Right atrium auricular region (tissue), 2 donors: Measurements from ENCODE around the gene IL24. TPM values are rescaled to one million over a fixed set of nuclear protein-coding genes. Genes with fewer than 3 reads are reported as not detected.
"Not testable (repeated sequence)": the region's sequence is repeated elsewhere in the genome, so short reads cannot be mapped to it uniquely, and the experiment has no call there.

ENCODE experiments used
- DNase-seq: peaks from one replicate; pipeline ENCODE4 v3.0.0-alpha.2; 2019; ENCODE audit warnings: low spot score
- H3K27ac ChIP-seq, 2 donors: fragments of 200-600 bp; sonication (generic); 1 replicate in 1 of 2; 2 replicates in 1 of 2; pipeline ENCODE4 v1.5.1; 2016 to 2019
- H3K27me3 ChIP-seq, 2 donors: fragments of 200-600 bp; sonication (generic); one replicate each; pipeline versions ENCODE4 v1.5.1 to v1.6.0; 2017 to 2019
- H3K36me3 ChIP-seq: fragments of 200-600 bp; sonication (generic); one replicate; pipeline ENCODE4 v1.5.1; 2016
- H3K4me1 ChIP-seq, 2 donors: fragments of 200-600 bp; sonication (generic); one replicate each; pipeline versions ENCODE4 v1.5.1 to v1.6.0; 2017 to 2019
- H3K4me3 ChIP-seq, 2 donors: fragments of 200-600 bp; sonication (generic); 1 replicate in 1 of 2; 2 replicates in 1 of 2; pipeline ENCODE4 v1.5.1; 2017 to 2019; ENCODE audit warnings: mild to moderate bottlenecking in 1 of 2, moderate library complexity in 1 of 2
- H3K9me3 ChIP-seq, 2 donors: fragments of 200-600 bp; sonication (generic); one replicate each; pipeline ENCODE4 v1.5.1; 2019
- total RNA-seq, 2 donors: library from RNA; depleted of rRNA; stranded (reverse); fragments of >200 nt; gene quantifications; one replicate each; pipeline ENCODE4 v1.1.0, GENCODE V29; 2016
- TF ChIP-seq, protein P1 (sequence below), 2 donors: fragments of 200-600 bp; sonication (generic); IDR thresholded peaks; one replicate each; pipeline ENCODE4 v1.5.1; 2019; ENCODE audit warnings: antibody characterized with exemption in 2 of 2

Gene IL24, protein sequence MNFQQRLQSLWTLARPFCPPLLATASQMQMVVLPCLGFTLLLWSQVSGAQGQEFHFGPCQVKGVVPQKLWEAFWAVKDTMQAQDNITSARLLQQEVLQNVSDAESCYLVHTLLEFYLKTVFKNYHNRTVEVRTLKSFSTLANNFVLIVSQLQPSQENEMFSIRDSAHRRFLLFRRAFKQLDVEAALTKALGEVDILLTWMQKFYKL
- 1 to 10 TPM in 1 of 2 donors, not detected in 1; 1.1 TPM for total RNA-seq

DNA sequence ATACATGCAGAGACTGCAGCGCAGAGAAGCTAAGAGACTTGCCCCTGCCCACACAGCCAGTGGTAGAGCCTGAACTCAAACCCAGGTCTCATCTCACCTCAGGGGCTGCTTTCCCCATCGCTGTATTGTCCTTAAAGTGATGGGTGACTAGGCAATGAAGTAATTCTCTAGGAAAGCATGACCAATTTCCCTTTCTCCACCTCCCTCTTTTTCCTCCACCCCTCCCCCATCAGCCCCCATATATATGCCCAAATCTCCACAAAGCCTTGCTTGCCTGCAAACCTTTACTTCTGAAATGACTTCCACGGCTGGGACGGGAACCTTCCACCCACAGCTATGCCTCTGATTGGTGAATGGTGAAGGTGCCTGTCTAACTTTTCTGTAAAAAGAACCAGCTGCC, at the start of gene IL24:
IL24 (plus strand) TSS at position 269 of the 400 bp plus-strand sequence. CDS start 390 bp downstream, outside the sequence.
- H3K9me3 ChIP-seq = no peaks in the 10 kb centered on the region
- H3K27me3 ChIP-seq = no peaks in the 10 kb centered on the region
- no peaks in the 10 kb centered on the region for H3K36me3 ChIP-seq
- H3K27ac ChIP-seq = no peak within 1 kb of the TSS
- H3K4me1 ChIP-seq = no peaks in the 10 kb centered on the region
- DNase-seq = no peak
- no peak within 1 kb of the TSS for H3K4me3 ChIP-seq
- TF ChIP-seq, protein P1, sequence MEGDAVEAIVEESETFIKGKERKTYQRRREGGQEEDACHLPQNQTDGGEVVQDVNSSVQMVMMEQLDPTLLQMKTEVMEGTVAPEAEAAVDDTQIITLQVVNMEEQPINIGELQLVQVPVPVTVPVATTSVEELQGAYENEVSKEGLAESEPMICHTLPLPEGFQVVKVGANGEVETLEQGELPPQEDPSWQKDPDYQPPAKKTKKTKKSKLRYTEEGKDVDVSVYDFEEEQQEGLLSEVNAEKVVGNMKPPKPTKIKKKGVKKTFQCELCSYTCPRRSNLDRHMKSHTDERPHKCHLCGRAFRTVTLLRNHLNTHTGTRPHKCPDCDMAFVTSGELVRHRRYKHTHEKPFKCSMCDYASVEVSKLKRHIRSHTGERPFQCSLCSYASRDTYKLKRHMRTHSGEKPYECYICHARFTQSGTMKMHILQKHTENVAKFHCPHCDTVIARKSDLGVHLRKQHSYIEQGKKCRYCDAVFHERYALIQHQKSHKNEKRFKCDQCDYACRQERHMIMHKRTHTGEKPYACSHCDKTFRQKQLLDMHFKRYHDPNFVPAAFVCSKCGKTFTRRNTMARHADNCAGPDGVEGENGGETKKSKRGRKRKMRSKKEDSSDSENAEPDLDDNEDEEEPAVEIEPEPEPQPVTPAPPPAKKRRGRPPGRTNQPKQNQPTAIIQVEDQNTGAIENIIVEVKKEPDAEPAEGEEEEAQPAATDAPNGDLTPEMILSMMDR (IDR thresholded peaks at IDR 0.05) = no peak

DNA sequence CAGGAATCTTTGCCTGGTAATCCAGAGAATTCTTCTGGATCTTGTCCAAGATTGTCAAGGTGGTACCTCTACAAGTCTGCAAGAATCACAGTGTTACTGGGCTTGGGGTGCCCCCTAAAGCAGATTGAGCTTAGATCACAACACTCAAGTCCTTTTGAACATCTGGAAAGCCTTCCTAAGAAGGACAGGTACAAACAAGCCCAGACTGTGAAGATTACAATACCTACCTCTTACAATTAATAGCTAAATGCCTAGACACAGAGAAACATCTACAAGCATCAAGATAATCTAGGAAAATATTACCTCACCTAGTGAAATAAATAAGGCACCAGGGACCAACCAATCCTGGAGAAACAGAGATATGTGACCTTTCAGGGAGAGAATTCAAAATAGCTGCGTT, 49.3 kb upstream of the IL24 start:
- DNase-seq = no peak

DNA sequence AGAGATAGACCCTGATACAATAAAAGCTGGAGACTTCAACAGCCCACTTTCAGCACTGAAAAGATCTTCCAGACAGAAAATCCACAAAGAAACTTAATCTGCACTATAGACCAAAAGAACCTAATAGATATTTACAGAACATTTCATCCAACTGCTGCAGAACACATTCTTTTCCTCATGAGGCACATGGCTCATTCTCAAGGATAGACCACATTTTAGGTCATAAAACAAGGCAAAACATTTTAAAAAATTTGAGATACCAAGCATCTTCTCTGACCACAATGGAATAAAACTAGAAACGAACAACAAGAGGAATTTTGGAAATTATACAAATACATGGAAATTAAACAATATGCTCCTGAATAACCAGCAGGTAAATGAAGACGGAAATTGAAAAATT, 46.8 kb upstream of the IL24 start:
- no peaks in the 10 kb centered on the region for H3K36me3 ChIP-seq
- no peak overlapping the region for H3K27ac ChIP-seq
- no peak overlapping the region for H3K4me3 ChIP-seq
- H3K9me3 ChIP-seq = peaks cover 0 to 10% of the 10 kb centered on the region in 2 donors
- H3K27me3 ChIP-seq = no peaks in the 10 kb centered on the region
- H3K4me1 ChIP-seq = no peaks in the 10 kb centered on the region
- DNase-seq = no peak
- TF ChIP-seq, protein P1 (IDR thresholded peaks at IDR 0.05) = no peak

More for the DNA sequence above, 49.3 kb upstream of the IL24 start:
- Histone ChIP-seq H3K27ac (no peak overlapping the region), H3K27me3 (no peaks in the 10 kb centered on the region), H3K4me3 (no peak overlapping the region), H3K9me3 (peaks cover 0 to 8% of the 10 kb centered on the region in 2 donors), H3K4me1 (no peaks in the 10 kb centered on the region), H3K36me3 (no peaks in the 10 kb centered on the region)
- TF ChIP-seq, protein P1 (IDR thresholded peaks at IDR 0.05) = no peak

DNA sequence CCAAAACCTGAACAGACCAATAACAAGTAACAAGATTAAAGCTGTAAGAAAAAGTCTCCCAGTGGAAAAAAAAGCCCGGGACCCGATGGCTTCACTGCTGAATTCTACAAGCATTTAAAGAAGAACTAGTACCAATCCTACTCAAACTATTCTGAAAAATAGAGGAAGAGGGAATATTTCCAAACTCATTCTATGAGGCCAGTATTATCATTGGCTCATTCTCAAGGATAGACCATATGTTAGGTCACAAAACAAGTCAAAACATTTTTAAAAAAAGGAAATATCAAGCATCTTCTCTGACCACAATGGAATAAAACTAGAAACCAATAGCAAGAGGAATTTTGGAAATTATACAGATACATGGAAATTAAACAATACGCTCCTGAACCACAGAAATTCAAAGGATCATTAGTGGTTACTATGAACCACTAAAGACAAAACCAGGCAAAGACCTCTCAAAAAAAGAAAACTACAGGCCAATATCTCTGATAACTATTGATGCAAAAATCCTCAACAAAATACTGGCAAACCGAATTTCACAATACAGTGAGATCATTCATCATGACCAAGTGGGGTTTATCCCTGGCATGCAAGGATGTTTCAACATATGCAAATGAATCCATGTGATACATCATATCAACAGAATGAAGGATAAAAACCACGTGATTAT, 45.8 kb upstream of the IL24 start:
- no peak overlapping the region for H3K27ac ChIP-seq
- no peak overlapping the region for H3K4me3 ChIP-seq
- no peaks in the 10 kb centered on the region for H3K36me3 ChIP-seq
- H3K4me1 ChIP-seq = no peaks in the 10 kb centered on the region
- TF ChIP-seq, protein P1 (IDR thresholded peaks at IDR 0.05) = no peak
- no peak for DNase-seq
- H3K27me3 ChIP-seq = no peaks in the 10 kb centered on the region
- peaks cover 0 to 10% of the 10 kb centered on the region in 2 donors for H3K9me3 ChIP-seq

DNA sequence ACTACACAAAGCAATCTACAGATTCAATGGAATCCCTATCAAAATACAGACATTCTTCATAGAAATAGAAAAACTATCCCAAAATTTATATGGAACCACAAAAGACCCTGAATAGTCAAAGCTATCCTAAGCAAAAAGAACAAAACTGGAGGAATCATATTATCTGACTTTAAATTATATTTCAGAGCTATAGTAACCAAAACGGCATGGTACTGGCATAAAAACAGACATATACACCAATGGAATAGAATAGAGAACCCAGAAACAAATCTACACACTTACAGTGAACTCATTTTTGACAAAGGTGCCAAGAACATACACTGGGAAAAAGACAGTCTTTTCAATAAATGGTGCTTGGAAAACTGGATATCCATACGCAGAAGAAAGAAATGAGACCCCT, 44.6 kb upstream of the IL24 start:
- H3K4me1 ChIP-seq, H3K27ac ChIP-seq, DNase-seq, H3K27me3 ChIP-seq, H3K36me3 ChIP-seq, H3K4me3 ChIP-seq: not testable (repeated sequence)
- peaks cover 0 to 10% of the 10 kb centered on the region in 2 donors for H3K9me3 ChIP-seq

DNA sequence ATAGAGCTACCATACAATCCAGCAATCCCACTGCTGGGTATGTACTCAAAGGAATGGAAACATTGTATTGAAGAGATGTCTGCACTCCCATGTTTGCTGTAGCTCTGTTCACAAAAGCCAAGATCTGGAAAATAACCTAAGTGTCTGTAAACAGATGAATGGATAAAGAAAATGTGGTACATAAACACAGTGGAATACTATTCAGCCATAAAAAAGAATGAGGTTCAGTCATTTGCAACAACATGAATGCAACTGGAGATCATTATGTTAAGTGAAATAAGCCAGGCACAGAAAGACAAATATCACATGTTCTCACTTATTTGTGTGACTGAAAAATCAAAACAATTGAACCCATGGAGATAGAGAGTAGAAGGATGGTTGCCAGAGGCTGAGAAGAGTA, 43.5 kb upstream of the IL24 start:
- not testable (repeated sequence) for H3K27me3 ChIP-seq, H3K27ac ChIP-seq, DNase-seq, H3K4me3 ChIP-seq, H3K4me1 ChIP-seq, H3K36me3 ChIP-seq
- H3K9me3 ChIP-seq = peaks cover 0 to 10% of the 10 kb centered on the region in 2 donors
